K562 (cell line): Measurements from ENCODE around the gene PBX4. TPM values are rescaled to one million over a fixed set of nuclear protein-coding genes. Genes with fewer than 3 reads are reported as not detected.

ENCODE experiments used
- ATAC-seq: fragments of 200-7000 bp; cut with Tn5 transposase; 3 replicates; pipeline ENCODE4 v1.9.1; 2020; ENCODE audit warnings: moderate library complexity
- BruUV-seq: library from RNA; stranded (reverse); fragments of 400-500 nt; replicated peaks from 2 replicates; lab custom pipeline; 2021; lab: Mats Ljungman, UMichigan
- CTCF ChIA-PET: fragments of 300-600 bp; formaldehyde crosslinking; extraction: SDS; loops from one replicate; lab custom pipeline; 2021; ENCODE audit warnings: low intra/inter-chr PET ratio; lab: Yijun Ruan, JAX
- POLR2A ChIA-PET: fragments of 300-600, 350-650 bp; sonication (Branson Sonifier 250); formaldehyde crosslinking; extraction: SDS; loops from one replicate; lab custom pipeline; 2021; ENCODE audit warnings: antibody characterized with exemption, inconsistent platforms; lab: Yijun Ruan, JAX
- DNase-seq, 4 experiments: peaks; one replicate each; pipeline versions ENCODE4 v3.0.0 to v3.0.0-alpha.2; 2011 to 2018; ENCODE audit warnings: low spot score in 3 of 4, mixed read lengths in 3 of 4; ENCODE audit errors: extremely low read depth in 1 of 4
- FAIRE-seq: peaks from 2 replicates; lab custom pipeline; 2011; peaks lifted over from hg19 to GRCh38; lab: Jason Lieb, UNC
- H2AFZ ChIP-seq: 2 replicates; pipeline ENCODE4 v1.6.0; 2011; ENCODE audit warnings: low read depth, low read length, control low read depth, inconsistent platforms
- H3K27ac ChIP-seq: fragments of 200-600 bp; 3 replicates; pipeline ENCODE4 v1.8.0; 2011; ENCODE audit warnings: low read depth, mild to moderate bottlenecking, control low read depth, inconsistent platforms, low read length, moderate library complexity, mixed read lengths; ENCODE audit errors: extremely low read depth
- H3K27me3 ChIP-seq, 2 experiments: fragments of 300-600 bp in 1 of 2; 2 replicates in 1 of 2; 3 replicates in 1 of 2; pipeline versions ENCODE4 v1.6.0 to v1.8.0; 2011; ENCODE audit warnings: inconsistent platforms in 2 of 2, low read length in 2 of 2, mild to moderate bottlenecking in 1 of 2, mixed read lengths in 1 of 2, moderate library complexity in 1 of 2; ENCODE audit not compliant: control insufficient read depth in 2 of 2, insufficient read depth in 2 of 2
- H3K36me3 ChIP-seq: fragments of 300-600 bp; 3 replicates; pipeline ENCODE4 v1.8.0; 2011; ENCODE audit warnings: mild to moderate bottlenecking, low read length, inconsistent platforms; ENCODE audit not compliant: control insufficient read depth, insufficient read depth
- H3K4me1 ChIP-seq, 2 experiments: fragments of 200-600 bp in 1 of 2; replicated peaks in 1 of 2; 2 replicates in 1 of 2; 3 replicates in 1 of 2; pipeline versions ENCODE4 v1.5.1 to v1.8.0; 2011; ENCODE audit warnings: inconsistent platforms in 2 of 2, low read length in 2 of 2, mild to moderate bottlenecking in 1 of 2, mixed read lengths in 1 of 2, moderate library complexity in 1 of 2; ENCODE audit not compliant: control insufficient read depth in 2 of 2, insufficient read depth in 2 of 2
- H3K4me2 ChIP-seq: 2 replicates; pipeline ENCODE4 v1.6.1; 2011; ENCODE audit warnings: low read length, control low read depth, inconsistent platforms, mixed read lengths; ENCODE audit not compliant: insufficient read depth
- H3K4me3 ChIP-seq: fragments of 200-600 bp; sonication (generic), shearing (Covaris generic); 2 replicates; pipeline ENCODE4 v1.5.1; 2016; ENCODE audit warnings: control low read depth, inconsistent platforms
- H3K79me2 ChIP-seq: fragments of 200-600 bp; 3 replicates; pipeline ENCODE4 v1.8.0; 2011; ENCODE audit warnings: low read length, inconsistent platforms; ENCODE audit not compliant: control insufficient read depth, insufficient read depth
- H3K9ac ChIP-seq, 2 experiments: 2 replicates each; pipeline versions ENCODE4 v1.6.0 to v1.6.1; 2011; ENCODE audit warnings: low read depth in 2 of 2, low read length in 2 of 2, control low read depth in 1 of 2, inconsistent platforms in 1 of 2, mild to moderate bottlenecking in 1 of 2, mixed read lengths in 1 of 2; ENCODE audit not compliant: insufficient read depth in 1 of 2
- H3K9me1 ChIP-seq: one replicate; pipeline ENCODE4 v1.6.0; 2011; ENCODE audit warnings: inconsistent platforms, mild to moderate bottlenecking, low read length, moderate library complexity; ENCODE audit not compliant: control insufficient read depth, insufficient read depth
- H3K9me3 ChIP-seq: replicated peaks from 2 replicates; pipeline ENCODE4 v1.5.1; 2011; ENCODE audit warnings: low read depth, low read length, inconsistent platforms; ENCODE audit not compliant: control insufficient read depth, insufficient read depth
- H4K20me1 ChIP-seq: replicated peaks from 2 replicates; pipeline ENCODE4 v1.6.1; 2011; ENCODE audit warnings: low read length, inconsistent platforms, mixed read lengths; ENCODE audit not compliant: control insufficient read depth, insufficient read depth
- CBX8 ChIP-seq: fragments of 200-600 bp; sonication (generic); IDR thresholded peaks from 2 replicates; pipeline ENCODE4 v1.6.1; 2012; ENCODE audit warnings: borderline replicate concordance, mixed run types, low read depth, mild to moderate bottlenecking, moderate library complexity, mixed read lengths, low read length, control low read depth, inconsistent platforms; ENCODE audit not compliant: poor library complexity, severe bottlenecking; ENCODE audit errors: extremely low read depth
- KDM5B ChIP-seq: fragments of 200-600 bp; sonication (generic); IDR thresholded peaks from 2 replicates; pipeline ENCODE4 v1.6.1; 2012; ENCODE audit warnings: low read depth, mild to moderate bottlenecking, moderate library complexity, low read length, control low read depth, inconsistent platforms; ENCODE audit not compliant: insufficient replicate concordance
- PHTF2 ChIP-seq: fragments of 250-450 bp; sonication (Bioruptor Pico); IDR thresholded peaks from 2 replicates; pipeline ENCODE4 v1.5.0; 2021; ENCODE audit warnings: mild to moderate bottlenecking
- RFX1 ChIP-seq: fragments of 450-650 bp; IDR thresholded peaks from 2 replicates; pipeline ENCODE4 v1.6.1; 2016; ENCODE audit warnings: mild to moderate bottlenecking, moderate library complexity
- SRSF9 ChIP-seq: fragments of 200-400 bp; formaldehyde crosslinking; IDR thresholded peaks from 2 replicates; pipeline ENCODE4 v1.6.1; 2017; ENCODE audit warnings: low read depth, low read length, borderline replicate concordance
- ZNF24 ChIP-seq: fragments of 450-650 bp; IDR thresholded peaks from 2 replicates; pipeline ENCODE4 v1.6.1; 2016
- WGBS: fragments of 100-300 bp; shearing (Covaris generic); methylation state at CpG from one replicate; pipeline ENCODE4 v1.1.6; 2016; ENCODE audit warnings: low coverage, mixed read lengths; ENCODE audit not compliant: insufficient coverage; ENCODE audit errors: missing lambda C conversion rate; 5-methylcytosine and 5-hydroxymethylcytosine counted together
- in situ Hi-C: fragments of 300-500 bp; cut with MboI; formaldehyde crosslinking; loops from 4 replicates; pipeline ENCODE4 v1.15.0; 2018; ENCODE audit warnings: inconsistent platforms, mixed read lengths
- intact Hi-C: fragments of 100-400 bp; cut with micrococcal nuclease; formaldehyde crosslinking; loops from 2 replicates; pipeline ENCODE4 v1.14.2; 2022
- polyA plus RNA-seq, 8 experiments: library from polyadenylated mRNA; depleted of rRNA in 4 of 8; stranded (reverse) in 5 of 8; unstranded in 3 of 8; fragments of >200 nt; fragmentation: Nextera tagmentation in 2 of 8; fragmentation: Illumina TruSeq in 1 of 8; extraction: Ambion mirVana in 2 of 8; extraction: Trizol in 1 of 8; gene quantifications; 2 replicates each; pipeline versions ENCODE4 v1.2.1 to v1.2.3, GENCODE V29; 2011 to 2014; ENCODE audit warnings: inconsistent platforms in 1 of 8, missing spikeins in 1 of 8
- total RNA-seq, 7 experiments: library from RNA; depleted of rRNA in 6 of 7; stranded (reverse); fragments of >200 nt in 6 of 7; fragmentation: Illumina TruSeq in 2 of 7; extraction: Trizol in 2 of 7; gene quantifications; 2 replicates each; pipeline versions ENCODE4 v1.2.1 to v1.2.3, GENCODE V29; 2011 to 2021; ENCODE audit warnings: low replicate concordance in 1 of 7
- TF ChIP-seq, protein P1 (sequence below): fragments of 250-450 bp; sonication (Bioruptor Pico); IDR thresholded peaks from 2 replicates; pipeline ENCODE4 v1.5.0; 2020; ENCODE audit warnings: mild to moderate bottlenecking
- TF ChIP-seq, protein P2 (sequence below): fragments of 250-450 bp; sonication (Bioruptor Pico); IDR thresholded peaks from 2 replicates; pipeline ENCODE4 v1.8.0; 2022; ENCODE audit warnings: inconsistent platforms, mild to moderate bottlenecking, moderate library complexity, borderline replicate concordance
- TF ChIP-seq, protein P3 (sequence below): fragments of 200-400 bp; formaldehyde crosslinking; IDR thresholded peaks from 2 replicates; pipeline ENCODE4 v1.6.1; 2017; ENCODE audit warnings: mild to moderate bottlenecking, low read depth, low read length, moderate library complexity
- TF ChIP-seq, protein P4 (sequence below): fragments of 450-650 bp; IDR thresholded peaks from 2 replicates; pipeline ENCODE4 v1.6.1; 2016; ENCODE audit warnings: mild to moderate bottlenecking
- TF ChIP-seq, protein P5 (sequence below), 2 experiments: fragments of 250-450 bp in 1 of 2; fragments of 450-650 bp in 1 of 2; sonication (Bioruptor Pico) in 1 of 2; IDR thresholded peaks; 2 replicates each; pipeline versions ENCODE4 v1.6.1 to v1.8.0; 2016 to 2021; ENCODE audit warnings: mild to moderate bottlenecking in 2 of 2, moderate library complexity in 2 of 2, missing compliant biosample characterization in 1 of 2, missing genetic modification characterization in 1 of 2

The PBX4 gene
- total and polyA plus RNA-seq, 9 of the 15 experiments (the other 6 are each of a cell fraction or from before 2014, with no cell fraction given): 0.11 to 3.8 (median 1.6) TPM; not detected in 1

DNA sequence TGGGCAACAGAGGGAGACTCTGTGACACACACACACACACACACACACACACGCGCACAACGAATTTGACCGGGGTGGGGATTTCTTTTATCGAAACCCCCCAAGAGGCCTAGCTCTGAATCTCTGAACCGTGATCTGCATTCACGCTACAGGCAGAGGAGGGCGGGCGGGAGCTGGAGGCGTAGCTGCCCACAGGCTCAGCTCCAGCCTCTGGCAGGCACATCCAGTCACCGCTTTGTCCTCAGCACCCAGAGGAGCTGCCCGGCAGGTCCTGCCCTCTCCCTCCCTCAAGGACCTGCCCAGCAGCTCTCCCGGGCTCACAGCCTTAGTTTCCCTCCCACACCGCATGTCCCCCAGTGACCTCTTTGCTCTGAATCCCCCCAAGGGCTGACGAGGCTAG, 60.4 kb downstream of the PBX4 start:
- CTCF ChIA-PET: no interaction called here
- WGBS: 11% methylated on average over 11 of the region's 15 CpGs
- Histone ChIP-seq H3K27ac (no peak overlapping the region), H3K36me3 (no peaks in the 10 kb centered on the region), H3K9ac (peak overlapping the region in 1 of 2 experiments; percentile 45; a peak in 1 of 4 replicates), H3K27me3 (peaks cover 0 to 21% of the 10 kb centered on the region in 2 experiments; a peak in 3 of 5 replicates), H3K4me2 (no peak overlapping the region), H3K4me3 (no peak overlapping the region), H4K20me1 (peaks cover 7% of the 10 kb centered on the region; the same call in 1 of the 2 replicates), H3K4me1 (peaks cover 0 to 19% of the 10 kb centered on the region in 2 experiments; a peak in 2 of 5 replicates), H3K79me2 (no peaks in the 10 kb centered on the region), H2AFZ (no peak overlapping the region), H3K9me1 (no peaks in the 10 kb centered on the region), H3K9me3 (no peaks in the 10 kb centered on the region)
- no TSS peak for BruUV-seq
- ATAC-seq (no peak), FAIRE-seq (no peak), DNase-seq (no peak)
- intact Hi-C loops (no loop called here), in situ Hi-C loops (loop anchor here (10.0 kb wide), 1 partner anchor 397 kb away; no protein-coding TSS in a partner anchor)
- POLR2A ChIA-PET: interaction anchor here (0.9 to 1.1 kb wide), 2 partner anchors 9 to 10 kb away, joined by 3 to 4 read pairs; no protein-coding TSS in a partner anchor
- TF ChIP-seq SRSF9 (no peak), ZNF24 (no peak), KDM5B (no peak), PHTF2 (no peak), CBX8 (no peak), RFX1 (no peak)
- TF ChIP-seq, protein P1, sequence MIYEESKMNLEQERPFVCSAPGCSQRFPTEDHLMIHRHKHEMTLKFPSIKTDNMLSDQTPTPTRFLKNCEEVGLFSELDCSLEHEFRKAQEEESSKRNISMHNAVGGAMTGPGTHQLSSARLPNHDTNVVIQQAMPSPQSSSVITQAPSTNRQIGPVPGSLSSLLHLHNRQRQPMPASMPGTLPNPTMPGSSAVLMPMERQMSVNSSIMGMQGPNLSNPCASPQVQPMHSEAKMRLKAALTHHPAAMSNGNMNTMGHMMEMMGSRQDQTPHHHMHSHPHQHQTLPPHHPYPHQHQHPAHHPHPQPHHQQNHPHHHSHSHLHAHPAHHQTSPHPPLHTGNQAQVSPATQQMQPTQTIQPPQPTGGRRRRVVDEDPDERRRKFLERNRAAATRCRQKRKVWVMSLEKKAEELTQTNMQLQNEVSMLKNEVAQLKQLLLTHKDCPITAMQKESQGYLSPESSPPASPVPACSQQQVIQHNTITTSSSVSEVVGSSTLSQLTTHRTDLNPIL: no peak
- TF ChIP-seq, protein P2, sequence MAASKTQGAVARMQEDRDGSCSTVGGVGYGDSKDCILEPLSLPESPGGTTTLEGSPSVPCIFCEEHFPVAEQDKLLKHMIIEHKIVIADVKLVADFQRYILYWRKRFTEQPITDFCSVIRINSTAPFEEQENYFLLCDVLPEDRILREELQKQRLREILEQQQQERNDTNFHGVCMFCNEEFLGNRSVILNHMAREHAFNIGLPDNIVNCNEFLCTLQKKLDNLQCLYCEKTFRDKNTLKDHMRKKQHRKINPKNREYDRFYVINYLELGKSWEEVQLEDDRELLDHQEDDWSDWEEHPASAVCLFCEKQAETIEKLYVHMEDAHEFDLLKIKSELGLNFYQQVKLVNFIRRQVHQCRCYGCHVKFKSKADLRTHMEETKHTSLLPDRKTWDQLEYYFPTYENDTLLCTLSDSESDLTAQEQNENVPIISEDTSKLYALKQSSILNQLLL (CRISPR knock-in tag): no peak
- TF ChIP-seq, protein P3, sequence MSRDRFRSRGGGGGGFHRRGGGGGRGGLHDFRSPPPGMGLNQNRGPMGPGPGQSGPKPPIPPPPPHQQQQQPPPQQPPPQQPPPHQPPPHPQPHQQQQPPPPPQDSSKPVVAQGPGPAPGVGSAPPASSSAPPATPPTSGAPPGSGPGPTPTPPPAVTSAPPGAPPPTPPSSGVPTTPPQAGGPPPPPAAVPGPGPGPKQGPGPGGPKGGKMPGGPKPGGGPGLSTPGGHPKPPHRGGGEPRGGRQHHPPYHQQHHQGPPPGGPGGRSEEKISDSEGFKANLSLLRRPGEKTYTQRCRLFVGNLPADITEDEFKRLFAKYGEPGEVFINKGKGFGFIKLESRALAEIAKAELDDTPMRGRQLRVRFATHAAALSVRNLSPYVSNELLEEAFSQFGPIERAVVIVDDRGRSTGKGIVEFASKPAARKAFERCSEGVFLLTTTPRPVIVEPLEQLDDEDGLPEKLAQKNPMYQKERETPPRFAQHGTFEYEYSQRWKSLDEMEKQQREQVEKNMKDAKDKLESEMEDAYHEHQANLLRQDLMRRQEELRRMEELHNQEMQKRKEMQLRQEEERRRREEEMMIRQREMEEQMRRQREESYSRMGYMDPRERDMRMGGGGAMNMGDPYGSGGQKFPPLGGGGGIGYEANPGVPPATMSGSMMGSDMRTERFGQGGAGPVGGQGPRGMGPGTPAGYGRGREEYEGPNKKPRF: no peak
- TF ChIP-seq, protein P4, sequence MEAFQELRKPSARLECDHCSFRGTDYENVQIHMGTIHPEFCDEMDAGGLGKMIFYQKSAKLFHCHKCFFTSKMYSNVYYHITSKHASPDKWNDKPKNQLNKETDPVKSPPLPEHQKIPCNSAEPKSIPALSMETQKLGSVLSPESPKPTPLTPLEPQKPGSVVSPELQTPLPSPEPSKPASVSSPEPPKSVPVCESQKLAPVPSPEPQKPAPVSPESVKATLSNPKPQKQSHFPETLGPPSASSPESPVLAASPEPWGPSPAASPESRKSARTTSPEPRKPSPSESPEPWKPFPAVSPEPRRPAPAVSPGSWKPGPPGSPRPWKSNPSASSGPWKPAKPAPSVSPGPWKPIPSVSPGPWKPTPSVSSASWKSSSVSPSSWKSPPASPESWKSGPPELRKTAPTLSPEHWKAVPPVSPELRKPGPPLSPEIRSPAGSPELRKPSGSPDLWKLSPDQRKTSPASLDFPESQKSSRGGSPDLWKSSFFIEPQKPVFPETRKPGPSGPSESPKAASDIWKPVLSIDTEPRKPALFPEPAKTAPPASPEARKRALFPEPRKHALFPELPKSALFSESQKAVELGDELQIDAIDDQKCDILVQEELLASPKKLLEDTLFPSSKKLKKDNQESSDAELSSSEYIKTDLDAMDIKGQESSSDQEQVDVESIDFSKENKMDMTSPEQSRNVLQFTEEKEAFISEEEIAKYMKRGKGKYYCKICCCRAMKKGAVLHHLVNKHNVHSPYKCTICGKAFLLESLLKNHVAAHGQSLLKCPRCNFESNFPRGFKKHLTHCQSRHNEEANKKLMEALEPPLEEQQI: no peak
- TF ChIP-seq, protein P5, sequence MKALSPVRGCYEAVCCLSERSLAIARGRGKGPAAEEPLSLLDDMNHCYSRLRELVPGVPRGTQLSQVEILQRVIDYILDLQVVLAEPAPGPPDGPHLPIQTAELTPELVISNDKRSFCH (CRISPR knock-in tag; IDR thresholded peaks at IDR 0.05): no peak
- TF ChIP-seq, protein P5 (tag; IDR thresholded peaks at IDR 0.05): no peak
